ENCODE data around the gene SPATA3. TPM values are rescaled to one million over a fixed set of nuclear protein-coding genes. Genes with fewer than 3 reads are reported as not detected.

Gene SPATA3
- total RNA-seq, 1 donor from 2014 or later, result not detected

DNA sequence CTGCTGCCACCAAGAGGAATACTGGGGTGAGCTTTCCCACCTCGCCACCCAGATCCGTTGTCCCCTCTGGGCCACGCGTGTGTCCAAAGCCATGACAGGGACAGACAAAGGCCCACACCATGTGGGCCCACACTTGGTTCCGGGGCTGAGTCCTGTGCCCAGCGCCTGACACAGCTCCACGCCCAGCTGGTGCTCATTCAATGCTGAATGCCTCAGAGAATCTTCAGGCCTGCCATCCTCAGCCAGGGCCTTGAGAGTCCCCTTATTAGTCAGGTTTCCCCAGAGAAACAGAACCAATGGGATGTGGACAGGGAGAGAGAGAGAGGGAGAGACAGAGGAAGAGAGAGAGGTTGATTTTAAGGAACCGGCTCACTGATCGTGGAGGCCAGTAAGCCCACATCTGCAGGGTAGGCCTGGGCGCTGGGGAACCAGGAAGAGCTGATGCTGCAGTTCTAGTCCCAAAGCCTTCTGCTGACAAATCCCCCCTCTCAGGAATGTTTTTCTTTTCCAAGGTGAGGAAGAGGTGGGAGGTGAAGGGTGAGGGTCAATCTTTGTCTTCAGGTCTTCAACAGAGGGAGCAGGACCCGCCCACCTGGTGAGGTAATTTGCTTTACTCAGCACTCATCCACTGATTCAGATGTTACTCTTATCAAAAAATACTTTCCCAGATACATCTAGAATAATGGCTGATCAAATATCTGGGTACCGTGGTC is 10.2 kb upstream of the SPATA3 start:
- no peak overlapping the region for H3K27ac ChIP-seq

DNA sequence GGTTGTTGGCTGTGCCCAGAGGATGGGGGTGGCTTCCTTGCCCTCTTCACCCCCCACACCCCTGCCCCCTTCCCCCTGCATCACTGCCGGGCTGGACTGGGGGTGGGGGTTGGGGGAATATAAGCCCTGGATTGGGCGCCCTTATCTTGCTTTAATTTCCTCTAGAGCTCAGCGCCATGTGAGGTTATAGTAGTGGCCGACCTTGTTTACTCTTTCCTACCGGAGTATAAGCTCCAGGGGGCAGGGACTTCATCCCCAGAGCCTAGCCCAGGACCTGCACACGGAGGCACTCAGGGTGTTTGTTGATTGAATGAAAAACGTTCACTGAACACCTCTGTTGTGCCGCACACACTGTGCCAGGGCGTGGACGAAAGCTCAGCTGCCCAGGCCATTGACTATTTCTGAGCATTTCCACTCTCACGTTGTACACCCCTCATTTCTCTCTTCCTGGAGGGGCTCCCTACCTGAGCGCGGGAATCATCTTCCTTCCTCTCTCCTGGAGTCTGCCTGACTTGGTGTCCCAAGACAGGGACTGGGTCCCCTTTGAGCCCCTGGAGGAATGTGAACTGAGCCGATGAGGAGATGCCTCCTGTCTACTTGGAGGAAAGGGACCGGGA is 9.3 kb upstream of the SPATA3 start:
- peak overlapping the region; percentile 43 for H3K4me3 ChIP-seq
- H3K36me3 ChIP-seq, result no peaks in the 10 kb centered on the region
- H3K9me3 ChIP-seq, result no peaks in the 10 kb centered on the region
- H3K27ac ChIP-seq, result no peak overlapping the region
- no peak for DNase-seq
- H3K4me1 ChIP-seq, result peaks cover 7% of the 10 kb centered on the region
- peaks cover 31% of the 10 kb centered on the region for H3K27me3 ChIP-seq (ENCODE audit: low read depth)
- ATAC-seq, result peak in 1 of 2 donors; percentile 8
- no peak for TF ChIP-seq CTCF (IDR thresholded peaks at IDR 0.05)
- intact Hi-C loops (cut with DNase I), result no loop called here

More for the DNA sequence above, 10.2 kb upstream of the SPATA3 start:
- ATAC-seq, result no peak
- TF ChIP-seq CTCF (IDR thresholded peaks at IDR 0.05), result no peak
- no peaks in the 10 kb centered on the region for H3K36me3 ChIP-seq
- H3K27me3 ChIP-seq (ENCODE audit: low read depth), result peaks cover 21% of the 10 kb centered on the region
- DNase-seq, result no peak
- intact Hi-C loops (cut with DNase I), result no loop called here
- no peaks in the 10 kb centered on the region for H3K9me3 ChIP-seq
- H3K4me3 ChIP-seq, result no peak overlapping the region
- H3K4me1 ChIP-seq, result peaks cover 7% of the 10 kb centered on the region

GRCh38 chr2:230987137-230988020 is 8.5 kb upstream of the SPATA3 start:
- Histone ChIP-seq H3K4me3 (peak overlapping the region; percentile 43), H3K9me3 (no peaks in the 10 kb centered on the region), H3K27ac (no peak overlapping the region), H3K4me1 (peaks cover 7% of the 10 kb centered on the region), H3K36me3 (no peaks in the 10 kb centered on the region), H3K27me3 (ENCODE audit: low read depth) (peaks cover 38% of the 10 kb centered on the region)
- peak; percentile 89 to 92 for ATAC-seq
- peak; percentile 96 for TF ChIP-seq CTCF (IDR thresholded peaks at IDR 0.05)
- peak; percentile 85 for DNase-seq
- intact Hi-C loops (cut with DNase I), result no loop called here

- TF ChIP-seq CTCF (IDR thresholded peaks at IDR 0.05), result no peak
- intact Hi-C loops (cut with DNase I), result no loop called here
- DNase-seq, result no peak
- peaks cover 44% of the 10 kb centered on the region for H3K27me3 ChIP-seq (ENCODE audit: low read depth)
- no peak overlapping the region for H3K27ac ChIP-seq
- no peak for ATAC-seq
- H3K4me1 ChIP-seq, result peaks cover 7% of the 10 kb centered on the region
- no peaks in the 10 kb centered on the region for H3K36me3 ChIP-seq
- H3K4me3 ChIP-seq, result no peak overlapping the region
- no peaks in the 10 kb centered on the region for H3K9me3 ChIP-seq
Observed at GRCh38 chr2:230989731-230990130, 6.2 kb upstream of the SPATA3 start.

- ATAC-seq (no peak), DNase-seq (no peak)
- Histone ChIP-seq H3K4me3 (no peak overlapping the region), H3K9me3 (no peaks in the 10 kb centered on the region), H3K27ac (no peak overlapping the region), H3K36me3 (no peaks in the 10 kb centered on the region), H3K4me1 (peaks cover 7% of the 10 kb centered on the region), H3K27me3 (ENCODE audit: low read depth) (peaks cover 48% of the 10 kb centered on the region)
- no peak for TF ChIP-seq CTCF (IDR thresholded peaks at IDR 0.05)
- intact Hi-C loops (cut with DNase I), result no loop called here
Observed at GRCh38 chr2:230990131-230990898, 5.6 kb upstream of the SPATA3 start.

Measured in lower lobe of right lung (tissue), 2 donors.